GM21717 (cell line): ENCODE results near the gene VIPAS39.
"Not testable (repeated sequence)": the region's sequence is repeated elsewhere in the genome, so short reads cannot be mapped to it uniquely, and the experiment has no call there.

ENCODE experiments used
- ATAC-seq: cut with Tn5 transposase; IDR thresholded peaks from one replicate; pipeline ENCODE4 v1.9.1; 2021; ENCODE audit warnings: mild to moderate bottlenecking, moderate library complexity; ENCODE audit not compliant: unreplicated experiment

The VIPAS39 gene

GRCh38 chr14:77473921-77474320 lies 16.5 kb upstream of the VIPAS39 start:
- ATAC-seq: no peak

DNA sequence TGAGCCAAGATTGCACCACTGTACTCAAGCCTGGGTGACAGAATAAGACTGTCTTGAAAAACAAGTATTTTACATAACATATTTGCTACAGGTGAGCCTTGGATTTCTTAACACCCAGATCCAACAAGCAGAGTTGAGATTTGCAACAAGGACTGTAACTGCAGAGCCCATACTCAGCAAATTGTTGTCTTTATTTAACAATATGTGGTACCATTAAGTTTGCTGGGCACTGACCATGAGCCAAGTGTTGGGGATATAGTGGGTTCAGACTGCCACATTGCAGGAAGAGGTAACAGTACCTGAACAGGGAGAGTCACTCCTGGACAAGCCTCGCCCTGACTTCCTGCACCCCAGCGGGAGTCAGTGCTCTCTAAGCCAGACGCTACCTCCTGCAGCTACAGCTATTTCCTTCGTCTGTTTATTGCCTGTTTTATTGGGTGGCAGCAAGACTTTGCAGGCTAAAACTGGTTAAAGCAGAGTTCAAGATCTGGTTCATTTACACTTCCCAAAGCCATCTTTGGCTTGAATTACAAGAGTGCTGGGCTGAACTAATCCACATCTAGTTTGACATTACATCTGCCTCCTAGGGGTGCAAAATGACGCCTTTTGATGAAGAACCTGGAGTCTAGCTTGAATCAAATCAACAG lies 12.9 kb upstream of the VIPAS39 start:
- ATAC-seq: no peak

- ATAC-seq: no peak
Measured at GRCh38 chr14:77469539-77469938, 12.1 kb upstream of the VIPAS39 start.

DNA sequence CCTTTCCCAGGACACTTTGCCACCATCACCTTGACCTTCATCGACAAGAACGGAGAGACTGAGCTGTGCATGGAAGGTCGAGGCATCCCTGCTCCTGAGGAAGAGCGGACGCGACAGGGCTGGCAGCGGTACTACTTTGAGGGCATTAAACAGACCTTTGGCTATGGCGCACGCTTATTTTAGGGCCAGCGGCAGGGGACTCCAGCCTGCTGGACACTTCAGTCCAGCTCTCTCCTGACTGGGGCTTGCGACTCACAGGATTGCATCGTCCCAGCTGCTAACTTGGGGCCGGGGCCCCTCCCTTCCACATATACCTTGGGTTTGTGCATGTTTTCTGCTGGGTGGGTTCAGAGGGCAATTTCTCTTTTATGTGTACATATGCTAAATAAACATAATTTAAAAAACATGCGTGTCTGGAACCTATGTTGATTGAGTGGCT lies 11.7 kb upstream of the VIPAS39 start:
- no peak for ATAC-seq

DNA sequence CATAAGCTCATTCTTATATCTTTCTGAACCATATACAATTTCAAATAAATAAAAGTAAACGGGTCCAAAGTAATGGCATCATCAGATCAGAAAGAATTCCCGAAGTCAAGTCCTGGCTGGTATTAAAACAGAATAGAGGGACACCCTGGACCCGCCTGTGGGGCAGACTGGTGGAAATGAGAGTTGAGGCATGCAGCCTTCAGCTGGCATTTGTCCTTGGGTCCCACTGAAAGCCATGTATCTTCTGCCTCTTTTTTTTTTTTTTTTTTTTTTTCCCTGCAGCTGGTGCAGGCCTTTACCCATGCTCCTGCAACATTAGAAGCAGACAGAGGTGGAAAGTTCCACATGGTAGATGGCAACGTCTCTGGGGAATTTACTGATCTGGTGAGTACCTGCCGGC lies 10.4 kb upstream of the VIPAS39 start:
- ATAC-seq: no peak

- no peak for ATAC-seq
Measured at GRCh38 chr14:77459072-77459723, 1.8 kb upstream of the VIPAS39 start.

GRCh38 chr14:77458249-77458950 lies 999 bp upstream of the VIPAS39 start:
- ATAC-seq: peak; percentile 14

DNA sequence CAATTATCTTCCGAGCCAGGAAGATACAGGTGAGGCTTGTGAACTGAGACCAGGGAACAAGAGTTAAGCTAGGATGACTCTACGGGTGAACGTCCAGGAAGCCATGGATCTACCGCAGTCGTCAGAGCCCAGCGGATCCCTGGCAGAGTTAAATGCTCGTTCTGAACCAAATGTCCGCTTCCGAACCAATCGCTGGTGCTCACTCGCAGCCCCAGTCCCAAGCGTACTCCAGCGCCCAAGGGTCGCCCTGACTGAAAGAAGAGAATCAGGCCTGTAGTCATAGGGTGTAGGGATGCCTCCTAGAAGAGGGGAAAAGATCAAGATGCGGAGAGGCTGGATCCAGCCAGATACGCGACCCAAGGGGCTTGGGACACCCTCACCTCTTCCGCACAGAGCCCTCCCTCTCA lies 283 bp downstream of the VIPAS39 start:
- ATAC-seq: peak; percentile 21

- no peak for ATAC-seq
Measured at GRCh38 chr14:77455966-77456640, 1.3 kb downstream of the VIPAS39 start.

- no peak for ATAC-seq
Measured at GRCh38 chr14:77442196-77442595, 15.2 kb downstream of the VIPAS39 start.

GRCh38 chr14:77439861-77440260 lies 17.5 kb downstream of the VIPAS39 start:
- no peak for ATAC-seq

GRCh38 chr14:77438596-77438995 lies 18.8 kb downstream of the VIPAS39 start:
- no peak for ATAC-seq

GRCh38 chr14:77436042-77436441 lies 21.4 kb downstream of the VIPAS39 start:
- ATAC-seq: no peak

DNA sequence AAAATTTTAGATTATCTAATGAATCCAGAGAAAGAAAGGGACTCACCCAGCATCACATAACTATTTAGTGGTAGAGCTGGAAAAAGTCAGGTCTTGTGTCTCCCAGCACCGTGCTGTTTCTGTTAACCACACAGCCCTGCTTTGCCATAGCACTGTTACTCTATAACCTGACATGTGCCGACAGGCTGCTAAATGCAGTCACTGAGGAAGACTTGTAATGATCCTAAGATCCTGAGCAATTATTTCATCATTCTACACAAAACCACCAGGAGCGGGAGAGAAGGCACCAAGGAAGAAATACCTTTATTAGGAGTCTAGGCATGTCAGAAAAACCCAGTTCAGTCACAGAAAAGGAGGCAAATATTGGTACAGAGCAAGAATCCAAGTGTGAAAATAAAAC lies 31.0 kb downstream of the VIPAS39 start:
- no peak for ATAC-seq

DNA sequence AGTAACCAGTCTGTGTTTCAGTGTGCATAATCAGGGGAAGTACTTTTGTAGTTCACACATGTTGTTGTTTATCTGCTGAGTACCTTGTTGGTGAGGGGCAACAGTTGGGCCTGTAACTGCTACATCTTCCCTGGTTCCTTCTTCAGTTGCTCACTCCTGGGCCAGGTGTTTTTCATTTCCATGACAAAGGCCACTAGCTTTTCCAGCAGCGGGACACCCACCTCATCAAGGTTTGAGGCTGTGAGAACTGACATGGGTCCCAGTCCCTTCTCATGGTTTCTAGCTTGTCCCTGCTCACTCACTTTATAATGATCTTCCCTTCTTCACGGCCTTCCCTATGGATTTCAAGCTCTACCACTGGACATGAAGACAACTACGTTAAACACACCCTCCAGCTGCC lies 32.5 kb downstream of the VIPAS39 start:
- ATAC-seq: no peak

GRCh38 chr14:77423423-77423822 lies 34.0 kb downstream of the VIPAS39 start, which contains the start of gene NOXRED1:
Gene NOXRED1, minus strand, starts transcription at chr14:77423523. Its CDS starts 634 bp downstream, at chr14:77422889.
- ATAC-seq: no peak

DNA sequence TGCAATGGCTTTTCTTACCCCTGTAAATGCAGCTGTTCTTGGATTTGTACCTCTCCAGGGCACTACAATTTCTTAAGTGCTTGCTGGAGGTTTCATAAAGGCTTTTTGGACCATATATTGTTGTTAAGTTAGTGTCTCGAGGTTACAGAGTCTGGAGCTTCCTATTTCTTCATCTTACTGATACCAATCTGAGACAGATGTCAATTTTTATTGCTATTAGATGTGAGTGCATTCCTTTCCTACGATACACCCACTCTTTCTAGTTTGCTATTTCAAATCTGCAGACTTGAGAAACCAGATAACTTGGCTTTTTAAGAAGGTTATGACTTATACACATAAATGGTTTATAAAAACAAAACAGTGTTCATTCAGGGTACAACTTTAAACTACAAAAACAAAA lies 36.2 kb downstream of the VIPAS39 start:
- no peak for ATAC-seq

DNA sequence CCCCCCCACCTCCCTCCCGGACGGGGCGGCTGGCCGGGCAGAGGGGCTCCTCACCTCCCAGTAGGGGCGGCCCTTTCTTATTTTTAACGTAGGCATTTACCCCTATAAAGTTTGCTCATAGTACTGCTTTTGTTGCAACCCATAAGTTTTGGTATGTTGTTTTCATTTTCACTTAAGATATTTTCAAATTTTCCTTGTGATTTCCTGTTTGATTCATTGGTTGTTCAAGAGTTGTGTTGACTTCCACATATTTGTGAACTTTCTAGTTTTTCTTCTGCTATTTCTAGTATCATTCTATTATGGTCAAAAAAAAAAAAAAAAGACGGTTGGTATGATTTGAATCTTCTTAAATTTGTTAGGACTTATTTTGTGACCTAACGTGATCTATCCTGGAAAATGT lies 40.6 kb downstream of the VIPAS39 start:
- ATAC-seq: no peak

- not testable (repeated sequence) for ATAC-seq
Measured at GRCh38 chr14:77416098-77416497, 41.3 kb downstream of the VIPAS39 start.

- not testable (repeated sequence) for ATAC-seq
Measured at GRCh38 chr14:77415403-77416030, 41.9 kb downstream of the VIPAS39 start.

DNA sequence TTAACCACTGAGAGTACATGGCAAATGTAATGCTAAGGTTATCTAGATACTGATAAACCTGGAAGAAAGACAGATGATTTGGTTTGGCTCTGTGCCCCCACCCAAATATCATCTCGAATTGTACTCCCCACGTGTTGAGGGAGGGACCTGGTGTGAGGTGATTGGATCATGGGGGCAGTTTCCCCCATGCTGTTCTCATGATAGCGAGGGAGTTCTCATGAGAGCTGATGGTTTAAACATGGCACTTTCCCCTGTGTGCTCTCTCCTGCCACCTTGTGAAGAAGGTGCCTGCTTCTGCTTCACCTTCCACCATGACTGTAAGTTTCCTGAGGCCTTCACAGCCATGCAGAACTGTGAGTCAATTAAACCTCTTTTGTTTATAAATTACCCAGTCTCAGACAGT lies 48.3 kb downstream of the VIPAS39 start:
- no peak for ATAC-seq
